Fibroblast of lung (primary cell): ENCODE results near the gene OSGIN1.

ENCODE experiments used
- EZH2 ChIP-seq: IDR thresholded peaks from 2 replicates; pipeline ENCODE4 v1.5.1; 2012; ENCODE audit warnings: low read length, control low read depth, mild to moderate bottlenecking; ENCODE audit errors: missing control alignments
- TF ChIP-seq, protein P1 (sequence below), 2 donors: IDR thresholded peaks in 1 of 2; conservative IDR thresholded peaks in 1 of 2; 1 replicate in 1 of 2; 2 replicates in 1 of 2; pipeline ENCODE4 v1.5.1; 2011 to 2012; ENCODE audit warnings: low read length in 2 of 2, control low read depth in 1 of 2, inconsistent platforms in 1 of 2, low read depth in 1 of 2, mild to moderate bottlenecking in 1 of 2

DNA sequence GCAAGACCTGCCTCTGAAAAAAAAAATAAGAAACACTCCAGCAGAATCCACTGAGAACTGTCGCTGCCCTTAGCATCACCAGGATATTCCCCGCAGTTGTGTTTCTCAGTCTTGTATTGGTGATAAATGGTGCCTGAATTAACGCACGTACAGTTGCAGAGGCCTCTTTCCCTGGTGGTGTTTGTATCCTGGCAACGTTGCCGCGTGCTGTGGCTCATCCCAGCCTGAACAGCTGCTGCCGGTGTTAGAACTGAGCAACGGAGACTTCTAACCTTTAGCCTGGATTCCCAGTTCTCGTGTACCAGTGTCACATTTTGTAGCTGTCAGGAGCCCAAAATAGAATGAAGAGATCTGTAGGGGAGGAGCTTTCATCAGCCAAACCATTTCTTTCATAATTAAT, 49.3 kb upstream of the OSGIN1 start:
- no peak for TF ChIP-seq EZH2
- TF ChIP-seq, protein P1, sequence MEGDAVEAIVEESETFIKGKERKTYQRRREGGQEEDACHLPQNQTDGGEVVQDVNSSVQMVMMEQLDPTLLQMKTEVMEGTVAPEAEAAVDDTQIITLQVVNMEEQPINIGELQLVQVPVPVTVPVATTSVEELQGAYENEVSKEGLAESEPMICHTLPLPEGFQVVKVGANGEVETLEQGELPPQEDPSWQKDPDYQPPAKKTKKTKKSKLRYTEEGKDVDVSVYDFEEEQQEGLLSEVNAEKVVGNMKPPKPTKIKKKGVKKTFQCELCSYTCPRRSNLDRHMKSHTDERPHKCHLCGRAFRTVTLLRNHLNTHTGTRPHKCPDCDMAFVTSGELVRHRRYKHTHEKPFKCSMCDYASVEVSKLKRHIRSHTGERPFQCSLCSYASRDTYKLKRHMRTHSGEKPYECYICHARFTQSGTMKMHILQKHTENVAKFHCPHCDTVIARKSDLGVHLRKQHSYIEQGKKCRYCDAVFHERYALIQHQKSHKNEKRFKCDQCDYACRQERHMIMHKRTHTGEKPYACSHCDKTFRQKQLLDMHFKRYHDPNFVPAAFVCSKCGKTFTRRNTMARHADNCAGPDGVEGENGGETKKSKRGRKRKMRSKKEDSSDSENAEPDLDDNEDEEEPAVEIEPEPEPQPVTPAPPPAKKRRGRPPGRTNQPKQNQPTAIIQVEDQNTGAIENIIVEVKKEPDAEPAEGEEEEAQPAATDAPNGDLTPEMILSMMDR (conservative IDR thresholded peaks at IDR 0.05 in 1 of 2, IDR thresholded peaks at IDR 0.05 in 1 of 2; ENCODE audit: low read depth in 1 of 2, low read length in 2 of 2), result no peak
